Activated naive CD4-positive, alpha-beta T cell treated with anti-CD3 and anti-CD28 coated beads, Interleukin-2, amount 10 ng/mL, durations not matched to agents 7 days and 5 days (primary cell): ENCODE measurements around the gene NXT1.
"Not testable (repeated sequence)": the region's sequence is repeated elsewhere in the genome, so short reads cannot be mapped to it uniquely, and the experiment has no call there.

ENCODE experiments used
- CTCF ChIA-PET: fragments of 350-600 bp; sonication (Branson Sonifier 250); formaldehyde crosslinking; loops from one replicate; lab custom pipeline; 2021; ENCODE audit warnings: antibody characterized with exemption; lab: Charles Lee
- DNase-seq: peaks from one replicate; pipeline ENCODE4 v3.0.0-alpha.2; 2020
- H3K27ac Mint-ChIP-seq: one replicate; pipeline ENCODE4 v1.8.0; 2021; ENCODE audit warnings: mild to moderate bottlenecking, moderate library complexity, mixed read lengths
- H3K27me3 Mint-ChIP-seq: one replicate; pipeline ENCODE4 v1.8.0; 2021; ENCODE audit warnings: mild to moderate bottlenecking, mixed read lengths
- H3K36me3 Mint-ChIP-seq: one replicate; pipeline ENCODE4 v1.8.0; 2021; ENCODE audit warnings: mixed read lengths
- H3K4me1 Mint-ChIP-seq: one replicate; pipeline ENCODE4 v1.8.0; 2021; ENCODE audit warnings: mixed read lengths
- H3K4me3 Mint-ChIP-seq: one replicate; pipeline ENCODE4 v1.8.0; 2021; ENCODE audit warnings: mild to moderate bottlenecking, moderate library complexity, mixed read lengths
- H3K9me3 Mint-ChIP-seq: one replicate; pipeline ENCODE4 v1.8.0; 2021; ENCODE audit warnings: mixed read lengths

Gene NXT1

GRCh38 chr20:23339986-23340385, 10.6 kb upstream of the NXT1 start:
- Mint-ChIP-seq H3K36me3 (no peaks in the 10 kb centered on the region), H3K27ac (no peak overlapping the region), H3K27me3 (peaks cover 11% of the 10 kb centered on the region), H3K4me1 (peaks cover 6% of the 10 kb centered on the region), H3K4me3 (no peak overlapping the region), H3K9me3 (no peaks in the 10 kb centered on the region)
- CTCF ChIA-PET: interaction anchor here (1.3 to 3.4 kb wide), 3 partner anchors 10 to 650 kb away, joined by 4 to 19 read pairs (median 4); no protein-coding TSS in a partner anchor
- DNase-seq: no peak

GRCh38 chr20:23340524-23340923, 10.1 kb upstream of the NXT1 start:
- CTCF ChIA-PET: interaction anchor here (1.1 to 3.4 kb wide), 4 partner anchors 9 to 650 kb away, joined by 3 to 19 read pairs (median 4); no protein-coding TSS in a partner anchor
- Mint-ChIP-seq H3K36me3 (no peaks in the 10 kb centered on the region), H3K27ac (no peak overlapping the region), H3K4me1 (peaks cover 6% of the 10 kb centered on the region), H3K27me3 (peaks cover 11% of the 10 kb centered on the region), H3K9me3 (no peaks in the 10 kb centered on the region), H3K4me3 (no peak overlapping the region)
- peak; percentile 57 for DNase-seq

GRCh38 chr20:23341073-23341472, 9.5 kb upstream of the NXT1 start:
- Mint-ChIP-seq H3K4me3 (no peak overlapping the region), H3K36me3 (no peaks in the 10 kb centered on the region)

GRCh38 chr20:23343590-23343989, 7.0 kb upstream of the NXT1 start:
- H3K36me3 Mint-ChIP-seq: no peaks in the 10 kb centered on the region
- no peaks in the 10 kb centered on the region for H3K9me3 Mint-ChIP-seq
- CTCF ChIA-PET: no interaction called here
- H3K27ac Mint-ChIP-seq: no peak overlapping the region
- peaks cover 4% of the 10 kb centered on the region for H3K4me1 Mint-ChIP-seq
- no peak for DNase-seq
- peaks cover 11% of the 10 kb centered on the region for H3K27me3 Mint-ChIP-seq
- no peak overlapping the region for H3K4me3 Mint-ChIP-seq

More at GRCh38 chr20:23341073-23341472, 9.5 kb upstream of the NXT1 start:
- Mint-ChIP-seq H3K4me1 (peaks cover 6% of the 10 kb centered on the region), H3K9me3 (no peaks in the 10 kb centered on the region), H3K27ac (no peak overlapping the region), H3K27me3 (peaks cover 11% of the 10 kb centered on the region)
- CTCF ChIA-PET: interaction anchor here (1.1 to 3.4 kb wide), 4 partner anchors 9 to 651 kb away, joined by 3 to 19 read pairs (median 4); no protein-coding TSS in a partner anchor
- DNase-seq: no peak

- Mint-ChIP-seq H3K36me3 (no peaks in the 10 kb centered on the region), H3K4me3 (no peak overlapping the region), H3K27me3 (peaks cover 11% of the 10 kb centered on the region), H3K9me3 (no peaks in the 10 kb centered on the region), H3K27ac (no peak overlapping the region), H3K4me1 (peaks cover 10% of the 10 kb centered on the region)
- CTCF ChIA-PET: no interaction called here
- DNase-seq: no peak
These were observed 6.3 kb upstream of the NXT1 start for GRCh38 chr20:23344336-23344735.

- no peaks in the 10 kb centered on the region for H3K36me3 Mint-ChIP-seq
- H3K4me3 Mint-ChIP-seq: no peak overlapping the region
- H3K27me3 Mint-ChIP-seq: peaks cover 11% of the 10 kb centered on the region
- H3K9me3 Mint-ChIP-seq: no peaks in the 10 kb centered on the region
- CTCF ChIA-PET: no interaction called here
- no peak for DNase-seq
- H3K4me1 Mint-ChIP-seq: peaks cover 18% of the 10 kb centered on the region
- H3K27ac Mint-ChIP-seq: no peak overlapping the region
These were observed 4.6 kb upstream of the NXT1 start for GRCh38 chr20:23346002-23346401.

GRCh38 chr20:23347791-23348190, 2.8 kb upstream of the NXT1 start:
- H3K27ac Mint-ChIP-seq: no peak overlapping the region
- CTCF ChIA-PET: no interaction called here
- no peak overlapping the region for H3K4me3 Mint-ChIP-seq
- no peaks in the 10 kb centered on the region for H3K27me3 Mint-ChIP-seq
- H3K4me1 Mint-ChIP-seq: peaks cover 32% of the 10 kb centered on the region
- peaks cover 2% of the 10 kb centered on the region for H3K36me3 Mint-ChIP-seq
- no peaks in the 10 kb centered on the region for H3K9me3 Mint-ChIP-seq
- no peak for DNase-seq

GRCh38 chr20:23348510-23348909, 2.1 kb upstream of the NXT1 start:
- H3K36me3 Mint-ChIP-seq, H3K27me3 Mint-ChIP-seq, DNase-seq, H3K9me3 Mint-ChIP-seq: not testable (repeated sequence)
- H3K4me3 Mint-ChIP-seq: peak overlapping the region; percentile 15
- H3K27ac Mint-ChIP-seq: peak overlapping the region; percentile 42
- H3K4me1 Mint-ChIP-seq: peaks cover 36% of the 10 kb centered on the region
- CTCF ChIA-PET: interaction anchor here (1.6 kb wide), 1 partner anchor 70 kb away, joined by 4 read pairs; no protein-coding TSS in a partner anchor

GRCh38 chr20:23349338-23350195, 1.0 kb upstream of the NXT1 start:
- H3K4me3 Mint-ChIP-seq: peak overlapping the region; percentile 81
- H3K27ac Mint-ChIP-seq: peak overlapping the region; percentile 100

GRCh38 chr20:23350904-23351838, 580 bp downstream of the NXT1 start:
- Mint-ChIP-seq H3K36me3 (peaks cover 14% of the 10 kb centered on the region), H3K4me1 (peaks cover 40% of the 10 kb centered on the region), H3K9me3 (no peaks in the 10 kb centered on the region), H3K4me3 (peak overlapping the region; percentile 81), H3K27me3 (no peaks in the 10 kb centered on the region), H3K27ac (peak overlapping the region; percentile 100)
- CTCF ChIA-PET: interaction anchor here (1.8 to 2.2 kb wide), 3 partner anchors 8 to 70 kb away, joined by 6 to 9 read pairs (median 9); partner anchors contain the start of gene NAPB
- DNase-seq: peak; percentile 73

More at GRCh38 chr20:23349338-23350195, 1.0 kb upstream of the NXT1 start:
- peak; percentile 83 for DNase-seq
- CTCF ChIA-PET: interaction anchor here (0.6 to 2.2 kb wide), 15 partner anchors 9 to 257 kb away, joined by 3 to 11 read pairs (median 4); partner anchors contain the start of genes CST9 and NAPB
- Mint-ChIP-seq H3K9me3 (no peaks in the 10 kb centered on the region), H3K27me3 (no peaks in the 10 kb centered on the region), H3K4me1 (peaks cover 36% of the 10 kb centered on the region), H3K36me3 (peaks cover 8% of the 10 kb centered on the region)

GRCh38 chr20:23356203-23356602, 5.6 kb downstream of the NXT1 start:
- Mint-ChIP-seq H3K36me3 (peaks cover 14% of the 10 kb centered on the region), H3K4me1 (peaks cover 55% of the 10 kb centered on the region)
- CTCF ChIA-PET: interaction anchor here (1.1 kb wide), 1 partner anchor 65 kb away, joined by 3 read pairs; the partner anchor contains the start of gene NAPB

GRCh38 chr20:23357767-23358562, 7.4 kb downstream of the NXT1 start:
- no peaks in the 10 kb centered on the region for H3K9me3 Mint-ChIP-seq
- peaks cover 7% of the 10 kb centered on the region for H3K27me3 Mint-ChIP-seq
- peaks cover 12% of the 10 kb centered on the region for H3K36me3 Mint-ChIP-seq
- DNase-seq: peak; percentile 100
- peaks cover 45% of the 10 kb centered on the region for H3K4me1 Mint-ChIP-seq
- CTCF ChIA-PET: interaction anchor here (0.8 to 2.4 kb wide), 3 partner anchors 8 to 64 kb away, joined by 3 to 9 read pairs (median 3); partner anchors contain the start of gene NXT1
- H3K27ac Mint-ChIP-seq: peak overlapping the region; percentile 97
- peak overlapping the region; percentile 90 for H3K4me3 Mint-ChIP-seq

More at GRCh38 chr20:23356203-23356602, 5.6 kb downstream of the NXT1 start:
- Mint-ChIP-seq H3K9me3 (no peaks in the 10 kb centered on the region), H3K27ac (peak overlapping the region; percentile 11), H3K4me3 (no peak overlapping the region), H3K27me3 (peaks cover 3% of the 10 kb centered on the region)
- DNase-seq: no peak

- Mint-ChIP-seq H3K27ac (peak overlapping the region; percentile 97), H3K9me3 (no peaks in the 10 kb centered on the region), H3K27me3 (peaks cover 7% of the 10 kb centered on the region), H3K36me3 (peaks cover 12% of the 10 kb centered on the region), H3K4me1 (peaks cover 49% of the 10 kb centered on the region), H3K4me3 (peak overlapping the region; percentile 90)
- CTCF ChIA-PET: interaction anchor here (0.7 to 2.4 kb wide), 3 partner anchors 9 to 85 kb away, joined by 3 to 9 read pairs (median 3); partner anchors contain the start of gene NXT1
- no peak for DNase-seq
These were observed 7.9 kb downstream of the NXT1 start for GRCh38 chr20:23358563-23358906.
